Stimulated activated CD4-positive, alpha-beta T cell treated with anti-CD3 and anti-CD28 coated beads, Interleukin-1b, Interleukin-23, amount 100 ng/mL, for 48 hours (primary cell): Measurements from ENCODE around the gene FAM227B.
"Not testable (repeated sequence)": the region's sequence is repeated elsewhere in the genome, so short reads cannot be mapped to it uniquely, and the experiment has no call there.

Source experiments
- DNase-seq: peaks from one replicate; pipeline ENCODE4 v3.0.0-alpha.2; 2020

Gene FAM227B

GRCh38 chr15:49435174-49435573 lies 185.4 kb downstream of the FAM227B start:
- no peak for DNase-seq

GRCh38 chr15:49430046-49430445 lies 190.6 kb downstream of the FAM227B start:
- DNase-seq = no peak

GRCh38 chr15:49428409-49429095 lies 192.1 kb downstream of the FAM227B start:
- no peak for DNase-seq

- DNase-seq = no peak
Observed at GRCh38 chr15:49427372-49427771, 193.2 kb downstream of the FAM227B start.

- DNase-seq = no peak
Observed at GRCh38 chr15:49424954-49425353, 195.7 kb downstream of the FAM227B start.

GRCh38 chr15:49423901-49424550 lies 196.6 kb downstream of the FAM227B start:
- DNase-seq = no peak

GRCh38 chr15:49423021-49423420 lies 197.6 kb downstream of the FAM227B start, which contains the start of gene FGF7:
FGF7 (plus strand) TSS chr15:49423242; CDS start chr15:49424298, 1,056 bp downstream.
- no peak for DNase-seq

GRCh38 chr15:49421991-49422390 lies 198.6 kb downstream of the FAM227B start:
- DNase-seq = peak; percentile 1

- DNase-seq = no peak
Observed at GRCh38 chr15:49418811-49419210, 201.8 kb downstream of the FAM227B start.

GRCh38 chr15:49415638-49416037 lies 205.0 kb downstream of the FAM227B start:
- DNase-seq = no peak

GRCh38 chr15:49415149-49415548 lies 205.5 kb downstream of the FAM227B start:
- no peak for DNase-seq

- no peak for DNase-seq
Observed at GRCh38 chr15:49412797-49413196, 207.8 kb downstream of the FAM227B start.

- no peak for DNase-seq
Observed at GRCh38 chr15:49410641-49411040, 210.0 kb downstream of the FAM227B start.

- DNase-seq = no peak
Observed at GRCh38 chr15:49406352-49407118, 214.1 kb downstream of the FAM227B start.

- not testable (repeated sequence) for DNase-seq
Observed at GRCh38 chr15:49402515-49403296, 217.9 kb downstream of the FAM227B start.

GRCh38 chr15:49387471-49387870 lies 233.1 kb downstream of the FAM227B start:
- DNase-seq = no peak

- no peak for DNase-seq
Observed at GRCh38 chr15:49383266-49383665, 237.4 kb downstream of the FAM227B start.

GRCh38 chr15:49382394-49382793 lies 238.2 kb downstream of the FAM227B start:
- DNase-seq = no peak

GRCh38 chr15:49380912-49381311 lies 239.7 kb downstream of the FAM227B start:
- no peak for DNase-seq

GRCh38 chr15:49379996-49380395 lies 240.6 kb downstream of the FAM227B start:
- DNase-seq = no peak

- no peak for DNase-seq
Observed at GRCh38 chr15:49372366-49372765, 248.3 kb downstream of the FAM227B start.

GRCh38 chr15:49370782-49371181 lies 249.8 kb downstream of the FAM227B start:
- no peak for DNase-seq

GRCh38 chr15:49366496-49366895 lies 254.1 kb downstream of the FAM227B start:
- DNase-seq = no peak
